ENCODE measurements around the gene TNS3. TPM values are rescaled to one million over a fixed set of nuclear protein-coding genes. Genes with fewer than 3 reads are reported as not detected.

The TNS3 gene
- polyA plus RNA-seq, 4 donors: 83.1 to 95.6 (median 90.9) TPM

DNA sequence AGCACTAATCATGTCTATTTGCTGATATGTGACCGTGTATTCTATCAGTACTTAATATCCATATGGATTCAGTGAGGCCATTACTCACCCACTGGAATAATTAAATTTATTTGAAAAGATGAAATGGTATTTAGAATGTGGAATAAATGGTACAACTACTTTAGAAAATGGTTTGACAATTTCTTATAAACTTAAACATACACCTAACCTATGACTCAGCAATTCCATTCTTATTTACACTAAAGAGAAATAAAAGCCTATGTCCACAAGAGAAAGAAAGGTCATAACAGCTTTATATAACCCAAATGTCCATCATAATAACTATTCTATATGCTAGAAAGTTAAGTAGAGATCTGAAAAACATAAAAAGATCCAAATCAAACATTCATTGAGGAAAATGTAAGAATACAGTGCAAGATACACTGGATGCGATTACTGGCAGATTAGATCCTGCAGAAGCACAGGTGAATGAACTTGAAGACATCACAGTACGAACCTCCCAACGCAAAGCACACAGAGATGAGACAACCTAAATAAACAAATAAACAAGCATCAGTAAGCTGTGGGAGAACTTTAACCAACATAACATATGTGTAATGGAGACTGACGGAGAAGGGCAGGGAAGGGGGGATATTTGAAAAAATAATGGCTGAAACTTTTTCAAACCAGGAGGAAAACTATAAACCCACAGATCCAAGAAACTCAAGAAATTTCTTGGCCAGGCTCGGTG is 51.9 kb downstream of the TNS3 start:
- DNase-seq (ENCODE audit: low read depth in 4 of 4, low spot score in 2 of 4): no peak

DNA sequence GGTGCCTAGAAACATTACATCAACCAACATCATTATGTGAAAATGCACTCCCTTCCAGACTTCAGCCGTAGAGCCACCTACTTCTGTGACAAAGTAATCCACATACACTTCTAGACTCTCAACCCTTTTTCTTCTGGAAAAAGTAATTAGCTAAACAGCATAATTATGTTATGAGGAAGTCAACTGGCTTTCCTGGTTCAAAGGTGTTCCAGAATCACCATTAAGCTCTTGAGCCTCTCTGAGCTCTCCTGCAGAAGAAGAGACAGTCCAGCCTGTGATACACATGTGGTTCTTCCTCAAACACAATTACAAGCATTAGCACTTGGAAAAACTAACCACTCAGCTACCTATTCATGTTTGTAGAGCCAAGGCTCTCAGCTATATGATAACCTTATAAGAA is 52.5 kb downstream of the TNS3 start:
- no peak for DNase-seq (ENCODE audit: low read depth in 4 of 4, low spot score in 2 of 4)

DNA sequence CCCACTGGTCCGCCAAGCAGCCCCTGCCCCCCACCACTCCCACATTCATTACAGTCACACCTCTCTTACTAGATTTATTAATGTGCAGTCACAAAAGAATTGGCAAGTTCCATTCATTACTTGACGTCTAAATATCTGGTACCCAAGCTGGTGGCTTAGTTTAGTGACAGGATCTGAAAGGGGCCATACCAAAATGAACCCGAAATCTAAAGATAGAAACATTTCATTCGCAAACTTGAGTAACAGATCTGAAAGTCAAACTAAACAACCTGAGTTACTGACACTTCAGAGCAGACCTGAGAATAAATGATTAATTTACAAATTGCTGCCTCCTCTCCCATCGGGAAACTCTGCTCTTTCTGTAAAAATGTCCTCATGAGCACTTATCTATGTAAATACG is 53.4 kb downstream of the TNS3 start:
- DNase-seq (ENCODE audit: low read depth in 4 of 4, low spot score in 2 of 4): no peak

DNA sequence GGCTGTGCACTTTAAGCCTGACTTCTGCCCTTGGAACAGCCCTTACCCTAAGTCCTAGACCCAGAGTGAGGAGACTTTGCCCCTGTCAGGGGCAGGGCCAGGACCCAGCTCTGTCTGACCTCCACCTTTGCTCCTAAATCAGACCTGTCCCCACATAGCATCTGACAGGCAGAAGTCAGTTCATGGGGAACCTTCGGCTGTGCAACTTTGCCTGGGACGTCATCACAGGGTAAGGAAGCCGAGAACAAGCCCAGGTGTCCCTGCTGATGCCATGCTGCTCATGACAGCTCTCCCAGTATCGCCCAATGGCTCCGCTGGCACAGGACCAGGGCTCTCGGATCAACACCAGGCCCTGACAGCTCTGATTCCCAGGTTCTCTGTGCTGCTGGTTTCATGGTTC is 55.4 kb downstream of the TNS3 start:
- DNase-seq (ENCODE audit: low read depth in 4 of 4, low spot score in 2 of 4): no peak

DNA sequence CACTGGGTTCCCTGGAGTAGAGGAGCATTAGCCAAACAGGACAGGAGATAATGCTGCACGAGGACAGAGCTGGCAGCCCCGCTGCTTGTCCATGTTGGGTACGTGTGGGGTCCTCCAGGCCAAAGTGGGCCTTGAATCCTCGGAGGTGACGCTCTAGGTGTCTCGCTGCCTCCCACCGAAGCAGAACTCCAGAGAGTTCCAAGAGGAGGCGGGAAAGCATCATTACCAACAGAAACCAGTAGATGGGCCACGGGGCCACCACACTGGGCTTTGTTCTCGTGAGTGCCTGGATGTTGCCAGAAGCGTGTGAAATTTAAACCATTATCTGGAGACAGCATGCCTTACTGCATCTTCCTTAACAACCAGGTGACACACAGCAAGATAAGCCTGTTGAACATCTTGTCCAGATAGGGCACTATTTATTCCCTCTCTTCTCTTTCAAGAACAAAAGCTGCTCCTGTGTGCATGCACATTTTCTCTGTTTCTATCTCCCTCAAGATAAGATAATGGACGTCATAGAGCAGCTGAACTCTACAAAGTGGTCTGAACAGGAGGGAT is 56.8 kb downstream of the TNS3 start:
- DNase-seq (ENCODE audit: low read depth in 4 of 4, low spot score in 2 of 4): no peak

DNA sequence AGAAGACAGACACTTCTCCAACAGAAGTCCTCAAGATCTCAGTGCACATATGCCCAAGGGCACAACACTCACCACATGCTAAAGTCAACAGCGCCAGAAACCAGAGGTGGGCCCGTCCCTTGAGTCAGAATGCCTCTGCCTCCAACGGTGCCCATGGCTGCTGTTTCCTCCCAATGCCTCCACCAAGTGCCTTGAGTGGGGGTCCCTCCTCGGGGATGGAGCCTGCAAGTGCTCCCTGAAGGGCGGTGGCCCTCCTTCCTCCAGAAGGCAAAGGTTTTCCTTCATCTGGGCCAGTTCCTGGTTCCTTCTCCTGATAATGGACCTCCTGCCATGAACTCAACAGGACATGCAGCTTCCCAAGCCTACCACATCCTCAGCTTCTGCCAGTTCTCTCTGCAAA is 58.5 kb downstream of the TNS3 start:
- no peak for DNase-seq (ENCODE audit: low read depth in 4 of 4, low spot score in 2 of 4)

DNA sequence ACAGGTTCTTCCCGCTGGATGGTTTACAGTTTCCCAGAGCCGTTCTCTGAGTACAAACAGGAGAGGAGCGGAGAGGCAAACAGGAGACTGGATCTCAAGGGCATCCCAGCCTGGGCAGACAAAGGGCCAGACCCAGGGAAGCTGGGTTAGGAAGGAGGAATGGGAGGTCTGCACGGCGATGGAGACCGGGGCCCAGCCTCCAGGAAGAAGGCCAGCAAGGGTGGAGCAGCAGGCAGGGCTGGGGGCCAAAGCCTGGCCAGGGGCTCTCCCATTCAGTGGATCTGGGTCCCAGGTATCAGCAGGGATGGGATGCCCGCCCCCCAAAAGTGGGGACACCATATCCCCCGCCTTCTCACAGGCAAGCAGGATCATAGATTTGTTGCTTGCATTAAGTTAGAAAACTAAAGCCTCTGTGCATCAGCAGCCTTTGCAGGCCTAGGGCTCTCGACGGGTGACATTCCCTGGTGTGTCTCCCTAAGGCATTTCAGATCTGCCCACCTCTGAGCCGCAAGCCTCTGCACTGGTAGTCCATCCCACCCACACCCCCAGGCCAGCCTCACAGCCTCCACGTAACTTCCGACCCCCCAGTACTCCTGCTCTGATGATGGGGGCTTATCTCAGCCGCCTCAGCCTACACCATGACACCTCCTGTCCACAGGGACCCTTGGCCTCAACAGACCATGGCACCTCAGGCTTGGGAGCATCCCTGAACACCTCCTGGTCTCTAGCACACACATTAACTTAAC is 59.9 kb downstream of the TNS3 start:
- DNase-seq (ENCODE audit: low read depth in 4 of 4, low spot score in 2 of 4): no peak

DNA sequence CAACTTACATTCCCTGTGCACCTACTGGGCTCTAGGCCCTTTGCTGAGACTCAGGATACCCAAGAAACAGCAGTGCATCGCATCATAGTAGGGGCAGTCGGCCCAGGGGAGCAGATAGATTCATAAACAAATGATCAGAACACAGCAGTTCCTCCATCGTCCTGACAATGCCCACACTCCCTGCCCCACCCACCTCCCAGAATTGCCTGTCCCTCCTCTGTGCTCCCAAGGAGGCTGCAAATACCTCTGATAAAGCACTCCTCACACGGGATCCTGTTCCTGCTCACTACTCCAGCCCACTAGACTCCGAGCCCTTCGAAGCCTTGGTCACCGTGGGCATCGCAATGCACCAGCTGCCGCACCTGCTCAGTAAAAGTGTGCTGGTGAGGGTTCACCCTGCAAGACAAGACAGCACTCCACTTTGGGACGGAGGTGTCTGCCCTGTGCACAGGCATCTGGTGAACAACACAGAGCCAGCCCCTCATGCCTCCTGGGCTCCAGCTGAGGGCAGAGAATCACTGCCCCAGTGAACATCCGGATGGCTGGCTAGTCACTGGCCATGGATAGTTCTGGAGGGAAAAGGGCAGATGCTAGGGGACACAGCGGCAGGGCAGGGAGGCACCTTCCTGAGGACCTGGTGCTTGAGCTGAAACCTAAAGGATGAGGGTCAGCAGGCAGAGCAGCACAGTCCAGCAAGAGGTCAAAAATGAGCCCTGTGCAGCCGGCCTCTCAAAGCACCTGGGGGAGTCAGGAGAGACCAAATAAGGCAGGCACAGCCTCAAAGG is 60.7 kb downstream of the TNS3 start:
- DNase-seq (ENCODE audit: low read depth in 4 of 4, low spot score in 2 of 4): no peak

DNA sequence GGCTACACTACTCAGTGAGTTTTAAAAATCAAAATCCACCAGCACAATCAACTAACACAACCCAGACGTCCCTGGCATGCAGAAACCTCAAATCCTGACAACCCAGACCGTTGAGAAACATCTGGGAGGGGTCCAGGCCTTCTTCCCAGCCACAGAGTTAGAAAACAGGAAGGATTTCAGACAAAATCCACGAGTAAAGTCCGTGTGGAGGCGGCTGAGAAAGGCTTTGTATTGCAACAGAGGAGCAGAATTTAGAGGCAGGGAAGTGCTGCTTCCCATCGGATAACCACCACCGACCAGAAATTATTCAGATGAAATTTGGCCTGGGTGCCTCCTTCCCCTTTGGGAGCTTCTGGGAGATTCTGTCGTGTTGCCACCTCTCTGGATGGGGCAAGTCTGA is 61.5 kb downstream of the TNS3 start:
- no peak for DNase-seq (ENCODE audit: low read depth in 4 of 4, low spot score in 2 of 4)

DNA sequence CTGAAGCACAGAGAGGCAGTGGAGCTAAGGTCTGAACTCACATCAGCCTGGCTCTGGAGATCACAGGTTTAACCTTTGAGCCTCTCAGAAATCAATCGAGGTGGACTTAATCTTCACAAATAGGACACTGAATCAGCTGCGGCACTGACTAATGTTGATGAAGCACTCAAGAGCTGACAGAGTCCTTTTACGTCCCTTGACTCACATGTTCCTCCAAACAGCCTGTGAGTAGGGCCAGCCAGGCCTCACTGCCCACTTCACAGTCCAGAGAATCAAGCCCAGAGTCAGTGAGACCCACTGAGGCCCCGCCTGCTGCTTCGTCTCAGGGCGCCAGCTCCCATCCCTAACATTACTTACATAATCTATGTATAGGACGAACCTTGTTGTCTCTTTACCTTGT is 63.1 kb downstream of the TNS3 start:
- no peak for DNase-seq (ENCODE audit: low read depth in 4 of 4, low spot score in 2 of 4)

DNA sequence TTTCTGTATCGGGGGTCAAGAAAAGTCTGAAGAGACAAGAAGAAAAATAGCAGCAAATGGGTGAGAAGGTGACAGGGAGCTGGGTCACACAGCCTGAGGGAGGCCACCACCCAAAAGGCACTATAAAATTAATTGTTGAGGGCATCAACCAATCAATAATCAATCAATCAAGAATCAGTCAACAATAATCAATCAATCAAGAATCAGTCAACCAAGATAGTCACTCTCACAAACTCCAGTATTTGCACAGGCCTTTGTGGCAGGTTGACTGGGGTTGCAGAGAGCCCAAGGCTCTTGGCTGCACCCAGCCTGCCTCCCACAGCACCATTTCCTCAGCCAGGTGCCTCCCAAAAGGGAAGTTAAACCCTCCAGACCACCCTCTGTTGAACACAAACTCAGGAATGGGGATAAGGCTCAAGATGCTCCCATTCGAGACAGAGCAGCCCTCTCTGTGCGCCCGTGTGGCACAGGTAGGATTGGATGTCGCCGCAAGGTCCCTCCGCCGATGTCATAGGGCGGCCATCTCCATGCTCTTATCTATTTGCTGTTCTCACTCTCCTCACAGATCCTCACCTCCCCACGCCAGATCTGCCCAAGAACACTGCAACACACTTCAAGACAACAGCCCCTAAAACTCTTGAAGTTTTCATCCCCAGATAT is 64.0 kb downstream of the TNS3 start:
- no peak for DNase-seq (ENCODE audit: low read depth in 4 of 4, low spot score in 2 of 4)

DNA sequence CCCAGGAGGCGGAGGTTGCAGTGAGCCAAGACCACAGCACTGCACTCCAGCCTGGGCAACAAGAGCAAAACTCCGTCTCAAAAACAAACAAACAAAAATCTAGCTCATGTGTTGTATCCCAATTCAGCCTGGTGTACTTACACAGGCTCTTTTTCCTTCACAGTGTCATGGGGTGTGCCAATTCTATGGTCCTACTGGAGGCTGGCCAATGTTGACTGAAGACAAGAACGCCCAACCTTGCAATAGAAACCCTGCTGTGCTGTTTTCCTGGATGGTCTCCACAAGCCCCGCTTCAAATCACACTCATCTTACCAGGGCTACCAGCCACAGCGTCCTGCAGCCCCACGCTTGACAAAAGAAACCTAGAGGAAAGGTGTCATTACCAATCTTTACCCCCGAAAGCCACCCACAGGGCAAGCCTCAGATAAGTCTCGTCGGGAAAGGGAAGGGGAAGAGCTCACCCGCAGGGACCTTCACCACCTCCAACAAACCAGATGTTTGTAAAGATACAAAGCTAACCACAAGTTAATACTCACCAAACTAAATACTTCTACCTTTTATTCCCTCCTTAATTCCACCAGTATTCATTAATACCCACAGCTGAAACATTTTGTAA is 64.8 kb downstream of the TNS3 start:
- DNase-seq (ENCODE audit: low read depth in 4 of 4, low spot score in 2 of 4): no peak

DNA sequence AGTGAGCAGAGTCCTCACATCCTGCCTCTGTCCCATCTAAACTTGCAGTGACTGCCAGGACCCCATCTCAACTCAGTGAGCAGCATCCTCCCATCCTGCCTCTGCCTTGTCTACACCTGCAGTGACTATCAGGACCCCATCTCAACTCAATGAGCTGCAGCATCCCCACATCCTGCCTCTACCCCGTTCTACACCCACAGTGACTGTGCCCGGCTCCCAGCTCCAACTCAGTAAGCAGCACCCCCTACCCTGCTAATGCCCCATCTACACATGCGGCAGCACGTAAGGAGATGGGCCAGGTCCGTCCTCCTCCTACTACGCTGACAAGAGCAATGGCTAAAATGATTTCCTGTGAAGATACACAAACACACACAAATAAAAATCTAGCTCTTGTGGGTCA is 65.5 kb downstream of the TNS3 start:
- no peak for DNase-seq (ENCODE audit: low read depth in 4 of 4, low spot score in 2 of 4)

DNA sequence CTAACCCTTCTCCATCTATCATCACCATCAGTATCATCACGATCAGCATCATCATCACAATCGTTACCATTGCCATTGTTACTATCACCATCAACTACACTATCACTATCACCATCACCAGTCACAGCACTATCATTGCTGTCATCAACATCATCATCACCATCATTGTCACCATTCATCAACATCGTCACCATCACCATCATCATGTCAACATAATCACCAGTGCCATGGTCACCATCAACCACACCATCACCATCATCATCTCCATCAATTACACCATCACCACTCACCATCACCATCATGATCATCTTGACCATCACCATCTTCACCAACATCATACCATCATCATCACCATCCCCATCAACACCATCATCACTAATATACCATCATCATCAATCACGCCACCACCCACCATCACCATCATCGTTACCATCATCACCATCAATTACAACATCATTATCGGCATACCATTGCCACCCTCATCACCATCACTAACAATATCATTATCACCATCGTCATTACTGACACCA is 66.5 kb downstream of the TNS3 start:
- no peak for DNase-seq (ENCODE audit: low read depth in 4 of 4, low spot score in 2 of 4)

DNA sequence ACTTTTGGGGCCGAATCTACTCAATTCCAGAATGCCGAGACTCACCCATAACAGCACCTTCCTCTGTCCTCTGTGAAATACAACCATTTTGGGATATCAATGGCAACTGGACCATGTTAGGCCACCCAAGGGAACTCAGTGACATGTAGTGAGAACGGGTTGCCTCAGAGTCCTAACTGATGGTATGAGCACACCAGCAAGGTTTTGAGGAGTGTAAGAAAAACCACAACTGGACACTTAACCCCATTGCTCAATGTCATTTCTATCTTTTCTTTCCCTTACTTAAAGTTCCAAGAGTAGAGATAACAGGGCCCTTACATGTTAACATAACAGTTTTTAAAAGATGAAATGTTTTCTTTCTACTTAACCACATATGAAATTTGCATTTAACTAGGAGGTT is 67.1 kb downstream of the TNS3 start:
- DNase-seq (ENCODE audit: low read depth in 4 of 4, low spot score in 2 of 4): no peak

DNA sequence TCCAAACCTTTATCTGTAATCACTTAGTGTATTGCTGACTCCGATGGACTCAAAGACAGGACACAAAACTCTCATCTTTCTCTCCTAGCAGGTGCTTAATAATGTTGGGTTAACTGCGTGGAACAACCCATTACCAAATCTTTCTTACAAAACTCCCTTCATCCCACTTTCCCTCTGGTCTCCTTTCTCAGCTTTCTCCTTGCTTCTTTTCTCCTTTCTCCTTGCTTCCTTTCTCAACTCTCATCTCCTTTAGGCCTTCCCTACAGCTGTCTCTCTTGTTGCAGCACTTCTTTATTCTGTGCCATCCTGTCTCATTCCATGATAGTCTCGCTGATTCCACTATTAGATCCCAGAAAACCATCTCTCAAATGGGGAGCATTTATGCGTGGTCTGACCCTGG is 67.5 kb downstream of the TNS3 start:
- no peak for DNase-seq (ENCODE audit: low read depth in 4 of 4, low spot score in 2 of 4)

DNA sequence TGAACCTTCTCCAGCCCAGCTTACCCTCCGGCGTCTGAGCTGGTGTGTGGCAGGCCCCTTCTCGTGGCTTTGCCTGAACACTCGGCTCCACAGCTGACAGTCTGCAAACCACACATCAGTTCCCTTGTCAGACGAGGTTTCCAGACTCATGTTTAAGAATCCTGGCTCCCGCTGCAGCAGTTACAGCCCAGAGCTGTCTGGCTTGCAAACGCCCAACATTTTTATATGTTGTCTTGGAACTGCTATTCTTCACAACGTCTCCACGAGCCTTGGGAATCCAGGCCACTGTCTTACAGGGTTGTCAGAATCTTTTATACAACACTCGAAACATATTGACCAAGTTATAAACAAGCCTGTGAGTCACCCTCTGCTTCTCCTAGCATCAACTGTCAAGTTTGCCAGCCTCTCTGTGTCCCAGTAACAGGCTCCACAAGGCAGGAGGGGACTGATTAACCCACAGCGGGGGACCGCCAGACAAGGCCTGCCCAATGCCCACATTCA is 68.1 kb downstream of the TNS3 start:
- no peak for DNase-seq (ENCODE audit: low read depth in 4 of 4, low spot score in 2 of 4)

DNA sequence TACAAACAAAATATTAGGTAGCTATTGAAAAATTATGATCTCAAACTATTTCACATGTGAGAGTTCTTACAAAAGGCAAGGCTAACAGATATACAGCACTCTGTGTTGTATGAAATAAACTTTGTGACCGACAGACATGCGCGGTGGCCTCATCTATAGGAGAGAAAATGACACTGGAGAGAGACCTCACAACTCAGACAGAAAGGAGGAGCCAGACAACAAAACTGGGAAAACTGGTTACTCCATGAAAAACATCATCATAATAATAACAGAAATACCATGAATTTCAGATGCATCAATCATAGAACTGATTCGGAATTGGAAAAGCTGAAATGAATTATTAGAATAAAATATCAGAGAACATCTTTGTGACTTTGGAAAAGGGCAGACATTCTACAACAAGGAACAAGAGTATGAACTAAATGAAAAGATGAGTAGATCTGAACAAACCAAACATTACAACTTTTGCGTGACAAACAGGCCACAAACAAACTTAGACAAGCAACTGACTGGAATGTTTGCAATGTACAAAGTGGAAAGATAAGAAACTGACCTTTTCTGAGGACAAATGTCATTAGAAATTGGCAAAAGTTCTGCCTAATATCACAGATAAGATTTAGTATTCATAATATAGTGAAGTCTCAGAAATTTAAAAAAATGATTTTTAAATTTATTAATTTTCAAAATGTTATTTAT is 69.3 kb downstream of the TNS3 start:
- no peak for DNase-seq (ENCODE audit: low read depth in 4 of 4, low spot score in 2 of 4)

DNA sequence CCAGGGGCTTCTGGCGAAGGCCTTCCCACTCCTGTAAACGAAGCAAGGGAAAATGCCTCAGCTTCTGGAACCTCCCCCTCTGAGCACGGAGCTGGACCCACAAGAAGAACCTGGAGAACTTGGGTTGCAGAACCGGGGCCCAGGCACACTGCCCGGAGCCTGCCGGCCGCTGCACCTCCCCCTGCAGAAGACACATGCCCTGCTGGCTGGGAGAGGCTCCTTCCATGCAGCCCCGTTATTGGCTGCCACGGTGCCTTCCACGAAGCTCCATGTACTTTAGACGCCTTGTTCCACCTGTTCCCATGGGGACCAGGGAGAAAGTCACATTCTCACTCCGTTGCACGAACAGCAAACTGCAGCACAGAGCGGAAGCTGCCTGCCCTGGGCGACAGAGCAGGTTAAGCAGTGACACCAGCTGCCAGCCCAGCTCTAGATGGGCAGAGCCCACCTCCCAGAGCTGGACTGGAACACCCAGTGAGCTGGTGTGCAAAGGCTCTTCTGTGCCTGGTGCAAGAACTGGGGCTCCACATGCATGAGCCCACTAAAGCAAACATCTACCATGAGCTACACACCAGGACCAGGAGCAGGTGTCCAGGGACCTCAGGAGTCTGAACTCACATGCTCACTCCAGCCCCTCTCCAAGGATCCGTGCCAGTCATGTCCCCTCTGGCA is 70.1 kb downstream of the TNS3 start:
- DNase-seq (ENCODE audit: low read depth in 4 of 4, low spot score in 2 of 4): no peak
